Measurements from ENCODE around the gene MEIG1.
"Not testable (repeated sequence)": the region's sequence is repeated elsewhere in the genome, so short reads cannot be mapped to it uniquely, and the experiment has no call there.

DNA sequence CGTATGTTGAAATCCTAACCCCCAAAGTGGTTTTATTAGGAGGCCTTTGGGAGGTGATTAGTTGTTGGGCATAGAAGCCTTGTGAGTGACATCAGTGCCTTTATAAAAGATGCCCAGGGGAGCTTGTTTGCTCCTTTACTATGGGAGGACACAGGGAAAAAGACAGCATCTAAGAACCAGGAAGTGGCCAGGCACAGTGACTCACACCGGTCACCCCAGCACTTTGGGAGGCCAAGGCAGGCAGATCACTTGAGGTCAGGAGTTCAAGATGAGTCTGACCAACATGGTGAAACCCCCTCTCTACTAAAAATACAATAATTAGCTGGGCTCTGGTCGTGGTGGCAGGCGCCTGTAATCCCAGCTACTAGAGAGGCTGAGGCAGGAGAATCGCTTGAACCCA is 61.8 kb downstream of the MEIG1 start:
- TF ChIP-seq, protein P1, sequence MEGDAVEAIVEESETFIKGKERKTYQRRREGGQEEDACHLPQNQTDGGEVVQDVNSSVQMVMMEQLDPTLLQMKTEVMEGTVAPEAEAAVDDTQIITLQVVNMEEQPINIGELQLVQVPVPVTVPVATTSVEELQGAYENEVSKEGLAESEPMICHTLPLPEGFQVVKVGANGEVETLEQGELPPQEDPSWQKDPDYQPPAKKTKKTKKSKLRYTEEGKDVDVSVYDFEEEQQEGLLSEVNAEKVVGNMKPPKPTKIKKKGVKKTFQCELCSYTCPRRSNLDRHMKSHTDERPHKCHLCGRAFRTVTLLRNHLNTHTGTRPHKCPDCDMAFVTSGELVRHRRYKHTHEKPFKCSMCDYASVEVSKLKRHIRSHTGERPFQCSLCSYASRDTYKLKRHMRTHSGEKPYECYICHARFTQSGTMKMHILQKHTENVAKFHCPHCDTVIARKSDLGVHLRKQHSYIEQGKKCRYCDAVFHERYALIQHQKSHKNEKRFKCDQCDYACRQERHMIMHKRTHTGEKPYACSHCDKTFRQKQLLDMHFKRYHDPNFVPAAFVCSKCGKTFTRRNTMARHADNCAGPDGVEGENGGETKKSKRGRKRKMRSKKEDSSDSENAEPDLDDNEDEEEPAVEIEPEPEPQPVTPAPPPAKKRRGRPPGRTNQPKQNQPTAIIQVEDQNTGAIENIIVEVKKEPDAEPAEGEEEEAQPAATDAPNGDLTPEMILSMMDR (IDR thresholded peaks at IDR 0.05), result not testable (repeated sequence)
- TF ChIP-seq EP300 (IDR thresholded peaks at IDR 0.05), result not testable (repeated sequence)
